COLO829 (cell line): ENCODE results near the gene RAB4A.
"Not testable (repeated sequence)": the region's sequence is repeated elsewhere in the genome, so short reads cannot be mapped to it uniquely, and the experiment has no call there.

Experiments
- DNase-seq: peaks from one replicate; pipeline ENCODE4 v3.0.0; 2012; ENCODE audit warnings: low spot score

RAB4A gene

GRCh38 chr1:229298420-229298819 lies 27.5 kb downstream of the RAB4A start:
- no peak for DNase-seq

- no peak for DNase-seq
These were observed 28.1 kb downstream of the RAB4A start for GRCh38 chr1:229298887-229299503.

- DNase-seq: no peak
These were observed 29.3 kb downstream of the RAB4A start for GRCh38 chr1:229300099-229300757.

DNA sequence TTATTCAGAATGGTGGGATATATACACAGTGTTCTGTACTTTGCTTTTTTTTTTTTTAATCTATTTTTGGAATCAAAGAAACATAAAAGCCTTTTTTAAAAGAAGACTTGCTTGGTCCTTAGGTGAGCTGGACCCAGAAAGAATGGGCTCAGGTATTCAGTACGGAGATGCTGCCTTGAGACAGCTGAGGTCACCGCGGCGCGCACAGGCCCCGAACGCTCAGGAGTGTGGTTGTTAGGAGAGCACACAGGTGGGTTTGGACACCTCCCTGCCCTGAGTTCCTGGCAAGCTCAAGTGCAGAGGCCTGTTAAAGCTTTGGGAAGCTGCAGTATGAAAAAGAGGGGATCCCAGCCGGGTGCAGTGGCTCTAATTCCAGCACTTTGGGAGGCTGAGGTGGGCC lies 31.8 kb downstream of the RAB4A start:
- DNase-seq: no peak

DNA sequence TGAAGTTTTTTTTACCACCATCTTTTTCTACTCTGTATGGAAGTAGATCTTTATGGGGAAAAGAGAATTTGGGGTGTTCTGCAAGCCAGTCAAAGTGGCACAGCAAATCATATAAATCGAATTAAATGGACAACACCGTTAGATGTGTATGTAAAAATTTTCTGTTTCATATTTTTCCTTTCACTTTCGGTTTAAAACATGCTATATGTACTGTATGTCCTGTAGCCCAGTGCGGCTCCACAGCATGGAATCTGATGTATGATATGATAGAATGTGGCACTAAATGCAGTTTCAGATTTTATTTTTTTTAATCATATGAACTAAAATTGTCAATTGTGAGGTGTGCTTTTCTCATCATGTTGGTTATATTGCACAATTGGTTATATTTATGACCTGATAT lies 32.9 kb downstream of the RAB4A start:
- DNase-seq: no peak

- DNase-seq: no peak
These were observed 34.5 kb downstream of the RAB4A start for GRCh38 chr1:229305392-229305791.

GRCh38 chr1:229309074-229309473 lies 38.2 kb downstream of the RAB4A start:
- no peak for DNase-seq

GRCh38 chr1:229309684-229310083 lies 38.8 kb downstream of the RAB4A start:
- no peak for DNase-seq

- DNase-seq: no peak
These were observed 39.9 kb downstream of the RAB4A start for GRCh38 chr1:229310833-229311232.

DNA sequence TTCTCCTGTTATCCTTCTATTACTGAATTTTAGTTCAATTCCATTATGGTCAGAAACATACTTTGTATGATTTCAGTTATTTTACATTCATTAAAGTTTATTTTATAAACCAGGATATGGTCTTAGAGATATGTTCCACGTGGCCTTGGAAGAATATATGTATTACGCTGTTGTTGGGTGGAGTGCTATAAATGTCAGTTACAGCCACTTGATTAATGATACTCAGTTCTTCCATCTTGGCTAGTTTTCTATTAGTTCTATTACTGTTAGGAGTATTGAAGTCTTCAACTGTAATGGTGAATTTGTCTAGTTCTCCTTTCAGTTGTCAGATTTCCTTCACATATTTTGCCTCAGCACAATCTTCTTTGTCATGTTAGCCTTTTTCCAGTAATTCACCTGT lies 45.3 kb downstream of the RAB4A start:
- no peak for DNase-seq

- no peak for DNase-seq
These were observed 47.1 kb downstream of the RAB4A start for GRCh38 chr1:229318056-229318455.

DNA sequence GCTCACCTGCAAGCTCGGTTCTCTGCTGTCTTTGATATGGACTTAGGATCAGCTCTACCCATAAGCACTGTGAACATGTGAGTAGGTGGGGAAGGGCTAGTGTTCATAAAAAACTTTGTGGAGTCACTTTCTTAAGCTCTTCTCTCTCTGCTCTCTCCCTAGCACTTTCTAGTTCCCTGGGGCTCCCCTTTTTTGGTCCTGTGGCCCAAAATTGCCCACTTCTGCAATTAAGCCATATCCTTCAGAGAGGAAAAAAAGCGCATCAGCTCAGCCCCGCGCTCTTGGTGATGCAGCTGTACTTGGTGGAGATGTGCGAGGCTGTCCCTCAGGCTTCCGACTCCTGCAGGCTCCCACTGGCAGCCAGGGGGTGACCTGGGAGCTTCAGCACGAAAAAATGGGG lies 48.6 kb downstream of the RAB4A start:
- no peak for DNase-seq

- no peak for DNase-seq
These were observed 52.3 kb downstream of the RAB4A start for GRCh38 chr1:229323201-229323600.

DNA sequence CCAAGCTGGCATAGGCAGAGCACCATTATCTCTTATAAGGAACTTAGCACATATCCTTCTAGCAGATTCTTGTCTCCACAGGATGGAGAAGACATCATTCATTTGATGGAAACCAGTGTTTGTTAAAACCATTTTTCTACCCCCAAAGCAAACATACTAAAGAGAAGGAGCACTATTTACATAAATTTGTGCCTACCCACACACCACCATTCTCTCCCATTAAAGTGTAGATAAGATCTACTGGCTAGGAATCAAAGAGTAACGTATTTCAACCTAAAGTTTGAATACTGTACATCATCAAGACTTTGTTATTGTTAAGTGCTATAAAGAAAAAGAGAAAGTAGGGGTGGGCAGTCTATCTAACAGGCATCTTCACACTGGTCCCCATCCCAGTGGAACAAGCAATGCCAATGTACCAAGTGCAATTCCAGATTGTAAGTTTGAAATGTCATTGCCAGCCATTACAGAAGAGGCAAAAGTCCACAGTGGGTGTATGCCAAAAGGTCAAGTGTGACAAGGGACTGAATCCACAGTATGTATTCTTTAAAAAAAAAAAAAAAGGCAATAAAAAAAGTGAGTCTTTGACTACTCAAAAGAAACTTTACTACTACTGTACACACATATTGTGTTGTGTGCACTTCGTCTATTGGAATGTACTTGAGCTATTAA lies 53.1 kb downstream of the RAB4A start:
- DNase-seq: no peak

GRCh38 chr1:229325401-229325800 lies 54.5 kb downstream of the RAB4A start:
- DNase-seq: no peak

GRCh38 chr1:229325853-229326487 lies 55.1 kb downstream of the RAB4A start:
- DNase-seq: no peak

- DNase-seq: no peak
These were observed 55.7 kb downstream of the RAB4A start for GRCh38 chr1:229326601-229327000.

GRCh38 chr1:229327765-229328164 lies 56.9 kb downstream of the RAB4A start:
- DNase-seq: not testable (repeated sequence)

- DNase-seq: no peak
These were observed 57.9 kb downstream of the RAB4A start for GRCh38 chr1:229328598-229329362.

DNA sequence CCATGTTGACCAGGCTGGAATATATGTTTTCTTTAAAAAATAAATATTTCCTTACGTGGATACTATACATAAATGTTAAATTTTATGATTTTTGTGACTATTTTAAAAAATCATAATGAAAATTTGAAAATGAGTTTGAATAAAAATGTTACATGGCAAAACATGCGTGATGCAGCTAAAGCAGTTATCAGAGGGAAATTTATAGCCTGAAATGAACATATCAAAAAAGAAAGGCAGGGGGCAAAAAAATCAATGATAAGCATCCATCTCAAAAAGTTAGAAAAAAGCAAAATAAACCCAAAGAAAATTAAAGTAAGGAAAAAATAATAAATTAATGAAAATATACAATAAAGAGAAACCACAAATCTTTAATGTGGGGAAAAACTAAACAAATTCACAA lies 63.4 kb downstream of the RAB4A start:
- no peak for DNase-seq

DNA sequence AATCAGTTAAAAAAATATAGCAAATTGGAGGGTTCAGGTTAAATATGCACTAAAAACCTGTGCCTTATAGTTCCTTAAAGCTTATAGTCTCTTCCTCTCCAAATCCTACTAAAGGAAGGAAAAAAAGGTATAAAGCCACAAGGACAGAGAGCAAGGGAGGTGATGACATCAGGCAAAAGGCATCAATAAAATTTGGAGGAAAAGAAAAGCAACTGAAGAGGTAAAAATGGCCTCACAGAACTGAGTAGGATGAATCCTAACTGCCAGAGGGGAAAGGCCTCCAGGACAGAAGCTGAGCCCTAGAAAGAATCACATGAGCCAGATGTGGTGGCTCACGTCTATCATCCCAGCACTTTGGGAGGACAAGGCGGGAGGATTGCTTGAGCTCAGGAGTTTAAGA lies 63.8 kb downstream of the RAB4A start:
- DNase-seq: no peak

DNA sequence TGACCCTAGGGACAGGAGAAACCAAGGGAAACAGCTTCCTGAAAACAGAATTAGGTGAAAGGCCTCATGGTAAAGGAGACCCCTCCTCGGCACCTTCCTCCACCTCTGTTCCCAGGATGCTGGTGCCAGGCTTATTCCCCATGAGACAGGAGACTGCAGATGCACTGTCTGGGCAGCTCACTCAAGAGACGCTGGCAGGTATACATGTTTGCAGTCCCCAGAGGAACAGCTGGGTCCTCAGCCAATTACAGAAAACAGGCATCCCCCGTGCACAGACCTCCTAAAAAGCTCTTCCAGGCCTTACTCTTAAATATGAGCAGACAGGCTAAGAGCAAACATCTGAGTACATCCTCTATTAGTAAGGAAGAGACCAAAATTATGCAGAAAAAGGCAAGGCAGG lies 65.4 kb downstream of the RAB4A start:
- DNase-seq: no peak
